Fibroblast of upper back skin (primary cell): ENCODE results near the gene ABL1.

Source experiments
- DNase-seq: peaks from one replicate; pipeline ENCODE4 v3.0.0-alpha.2; 2013

ABL1 gene

DNA sequence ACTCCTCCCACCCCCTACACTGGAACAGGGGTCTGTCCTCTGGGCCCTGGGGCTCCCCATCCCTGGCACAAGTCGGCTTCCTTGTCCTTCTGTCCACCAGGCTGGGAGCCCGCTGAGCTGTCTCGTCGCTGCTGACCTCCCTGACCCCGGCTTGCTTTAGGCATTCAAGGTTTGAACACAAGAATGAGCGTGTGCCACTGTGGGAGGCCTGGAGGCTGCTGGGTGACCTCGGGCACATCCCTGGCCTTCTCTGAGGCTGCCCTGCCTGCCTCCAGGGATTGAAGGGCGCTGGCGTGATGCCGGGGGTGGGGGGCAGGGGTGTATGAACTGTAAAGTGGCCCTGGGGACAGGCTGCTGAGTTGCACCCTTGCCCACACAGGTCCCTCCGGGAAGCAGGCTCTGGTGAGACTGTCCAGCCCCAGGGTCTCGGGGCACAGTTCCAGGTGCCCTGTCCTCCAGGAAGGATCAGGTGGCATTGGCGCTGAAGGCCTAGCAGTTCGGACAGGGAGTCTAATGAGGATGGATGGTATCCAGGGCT lies 85.8 kb downstream of the ABL1 start:
- no peak for DNase-seq

GRCh38 chr9:130921300-130921988 lies 86.4 kb downstream of the ABL1 start:
- no peak for DNase-seq

- no peak for DNase-seq
Observed at GRCh38 chr9:130921989-130922892, 87.2 kb downstream of the ABL1 start.

DNA sequence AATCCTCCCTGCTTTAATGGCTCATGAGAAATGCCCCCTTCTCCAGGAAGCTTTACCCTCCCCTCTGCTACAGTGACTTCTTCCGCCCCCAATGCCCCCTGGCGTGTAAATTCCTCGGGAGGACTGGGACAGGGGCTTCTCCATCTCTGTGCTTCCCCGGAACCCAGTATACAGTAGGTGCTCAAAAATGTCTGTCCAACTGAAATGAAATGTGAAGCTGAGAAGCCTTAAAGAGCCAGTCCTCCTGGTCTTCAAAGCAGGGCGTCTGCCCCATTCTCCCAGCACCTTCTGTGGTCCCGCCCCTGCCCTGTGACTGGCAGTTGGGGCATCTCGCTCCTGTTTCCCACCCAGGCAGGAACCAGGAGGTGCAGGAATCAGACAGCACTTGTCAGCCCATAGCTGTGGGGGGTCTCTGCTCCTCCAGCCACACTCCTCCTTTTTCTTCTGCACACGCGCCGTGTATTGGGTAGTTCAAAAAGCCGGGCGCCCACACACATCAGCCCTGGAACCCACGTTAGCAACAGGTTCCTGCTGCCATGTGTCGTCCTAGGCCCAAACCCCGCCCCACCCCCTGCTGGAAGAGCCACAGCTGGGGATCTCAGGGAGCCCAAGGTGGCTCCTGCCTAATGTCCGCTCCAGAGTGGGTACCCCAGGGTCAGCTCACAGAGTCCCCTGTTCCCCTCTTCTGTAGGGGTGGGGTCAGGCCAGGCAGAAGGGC lies 88.0 kb downstream of the ABL1 start:
- no peak for DNase-seq

- no peak for DNase-seq
Observed at GRCh38 chr9:130923611-130924447, 88.8 kb downstream of the ABL1 start.

GRCh38 chr9:130924448-130924788 lies 89.4 kb downstream of the ABL1 start:
- no peak for DNase-seq

- DNase-seq = no peak
Observed at GRCh38 chr9:130925050-130925678, 90.1 kb downstream of the ABL1 start.

DNA sequence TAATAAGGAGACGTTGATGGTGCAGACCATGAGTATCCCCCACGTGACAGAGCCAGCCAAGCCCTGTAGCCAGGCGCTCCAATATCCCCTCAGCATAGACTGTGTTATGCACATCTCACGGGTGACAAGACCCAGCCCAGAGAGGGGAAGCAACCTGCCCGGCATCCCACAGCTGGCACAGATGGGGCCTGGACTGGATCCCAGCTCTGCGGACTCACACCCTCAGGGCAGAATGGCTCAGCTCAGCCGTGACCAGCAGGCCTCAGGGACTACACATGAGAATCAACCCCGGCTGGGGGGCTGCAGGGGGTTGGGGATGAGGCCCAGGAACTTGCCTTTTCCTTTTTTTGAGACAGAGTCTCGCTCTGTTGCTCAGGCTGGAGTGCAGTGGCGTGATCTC lies 92.3 kb downstream of the ABL1 start:
- DNase-seq = no peak

- DNase-seq = peak; percentile 78
Observed at GRCh38 chr9:130927995-130928900, 93.2 kb downstream of the ABL1 start.

DNA sequence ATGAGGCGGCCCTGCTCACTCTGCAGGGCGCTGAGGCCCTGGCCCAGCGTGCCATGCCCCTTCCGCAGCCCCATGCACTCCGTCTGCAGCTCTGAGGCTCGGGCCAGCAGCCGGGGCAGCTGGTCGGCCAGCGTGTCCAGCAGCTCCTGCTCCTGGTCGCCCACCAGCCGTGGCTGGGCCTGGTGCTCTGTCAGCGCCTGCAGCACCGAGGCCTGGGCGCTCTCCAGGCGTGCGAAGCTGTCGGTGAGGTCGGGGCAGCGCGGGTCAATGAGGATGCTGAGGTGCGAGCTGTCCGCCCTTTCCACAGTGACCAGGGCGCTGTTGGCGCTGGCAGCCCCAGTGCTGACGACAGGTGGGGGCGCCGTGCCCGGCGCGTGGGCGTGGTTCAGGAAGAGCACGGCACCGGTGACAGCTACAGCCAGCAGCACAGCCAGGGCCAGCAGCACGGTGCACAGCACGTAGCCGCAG lies 94.6 kb downstream of the ABL1 start:
- no peak for DNase-seq

DNA sequence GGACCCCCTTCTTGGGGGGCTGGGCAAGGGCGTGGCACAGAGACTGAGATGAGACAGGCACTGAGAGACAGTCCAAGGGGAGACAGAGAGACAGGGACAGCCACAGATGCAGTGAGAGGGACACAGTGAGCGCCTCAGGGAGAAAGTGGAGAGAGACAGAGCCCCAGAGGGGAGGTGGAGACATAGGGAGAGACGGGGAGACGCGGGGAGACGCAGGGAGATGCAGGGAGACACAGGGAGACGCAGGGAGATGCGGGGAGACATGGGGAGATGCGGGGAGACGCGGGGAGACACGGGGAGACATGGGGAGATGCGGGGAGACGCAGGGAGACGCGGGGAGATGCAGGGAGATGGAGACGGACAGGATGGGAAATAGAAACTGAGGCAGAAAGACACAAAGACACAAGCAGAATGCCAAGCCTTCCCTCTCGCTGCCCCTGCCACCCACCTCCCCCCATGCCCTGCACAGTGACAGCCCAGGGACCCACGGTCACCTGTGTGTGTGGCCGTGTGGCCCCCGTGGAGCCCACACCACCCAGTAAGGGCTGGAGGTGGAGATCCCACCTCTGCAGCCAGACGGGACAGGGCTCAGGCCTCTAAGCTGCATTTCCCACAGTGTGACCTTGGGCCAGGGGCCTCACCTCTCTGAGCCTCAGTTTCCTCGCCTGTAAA lies 95.2 kb downstream of the ABL1 start:
- DNase-seq = no peak

- DNase-seq = no peak
Observed at GRCh38 chr9:130930804-130931349, 95.8 kb downstream of the ABL1 start.

GRCh38 chr9:130931508-130932254 lies 96.6 kb downstream of the ABL1 start:
- DNase-seq = no peak

GRCh38 chr9:130932255-130933079 lies 97.4 kb downstream of the ABL1 start:
- no peak for DNase-seq

GRCh38 chr9:130933114-130934046 lies 98.3 kb downstream of the ABL1 start:
- peak; percentile 78 for DNase-seq

DNA sequence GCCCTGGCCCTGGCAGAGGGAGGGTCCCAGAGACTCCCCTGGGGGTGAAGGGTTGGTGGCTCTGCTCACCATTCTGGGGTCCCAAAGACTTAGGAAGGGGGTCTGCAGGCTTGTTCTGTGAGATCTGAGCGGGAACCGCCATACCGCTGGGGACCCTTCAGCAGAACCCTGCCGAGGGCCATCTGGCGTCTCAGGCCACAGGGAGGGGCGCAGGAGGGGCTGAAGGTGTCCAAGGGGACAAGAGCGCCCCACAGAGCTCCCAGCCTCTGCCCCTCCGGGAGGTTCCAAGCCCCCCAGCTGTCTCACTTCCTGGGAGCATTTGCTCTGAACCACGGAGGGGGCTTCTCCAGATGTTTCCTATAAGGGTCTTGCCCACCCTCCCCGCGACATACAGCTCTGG lies 99.2 kb downstream of the ABL1 start:
- no peak for DNase-seq
